ENCODE results near the gene PIWIL4.

PIWIL4 gene

GRCh38 chr11:94629741-94630140, 62.6 kb downstream of the PIWIL4 start:
- in situ Hi-C loops (cut with MboI; ENCODE audit: low pct_unique_long_range_greater_than_20kb, low sequenced_read_pairs, unreplicated experiment): no loop called here
- TF ChIP-seq CTCF (IDR thresholded peaks at IDR 0.05; ENCODE audit: extremely low read depth, insufficient read depth, missing control alignments): no peak
- DNase-seq (ENCODE audit: low spot score): no peak

DNA sequence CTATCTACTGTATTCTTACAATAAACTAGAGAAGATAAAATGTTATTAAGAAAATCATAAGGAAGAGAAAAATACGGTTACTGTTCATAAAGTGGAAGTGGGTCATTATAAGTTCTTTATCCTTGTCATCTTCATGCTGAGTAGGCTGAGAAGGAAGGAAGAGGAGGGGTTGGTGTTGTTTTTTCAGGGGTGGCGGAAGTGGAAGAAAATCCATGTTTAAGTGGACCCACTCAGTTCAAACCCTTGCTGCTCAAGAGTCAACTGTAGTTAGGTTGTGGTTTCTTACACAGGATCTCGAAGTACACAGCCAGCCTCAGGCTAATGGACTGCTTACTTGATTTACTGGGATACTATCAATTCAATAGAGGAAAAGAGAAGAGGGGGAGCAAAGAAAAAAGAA, 63.1 kb downstream of the PIWIL4 start:
- no peak for TF ChIP-seq CTCF (IDR thresholded peaks at IDR 0.05; ENCODE audit: extremely low read depth, insufficient read depth, missing control alignments)
- in situ Hi-C loops (cut with MboI; ENCODE audit: low pct_unique_long_range_greater_than_20kb, low sequenced_read_pairs, unreplicated experiment): no loop called here
- DNase-seq (ENCODE audit: low spot score): no peak

DNA sequence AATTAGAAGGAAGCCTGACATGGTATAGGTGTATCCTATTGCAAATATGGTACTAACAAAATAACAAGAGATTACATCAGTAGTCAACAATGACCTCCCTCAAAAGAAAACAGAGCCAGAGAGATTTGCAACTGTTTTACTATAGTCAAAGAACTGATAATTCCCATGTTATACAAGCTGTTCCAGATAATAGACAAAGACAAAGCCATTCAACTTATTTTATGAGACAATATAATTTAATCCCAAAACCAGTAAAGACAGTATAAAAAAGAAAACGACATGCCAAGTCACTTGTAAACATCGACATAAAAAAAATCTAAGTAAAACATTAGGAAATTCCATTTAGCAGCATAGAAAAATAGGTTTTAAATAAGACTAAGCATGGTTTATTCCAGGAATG, 65.2 kb downstream of the PIWIL4 start:
- no peak for TF ChIP-seq CTCF (IDR thresholded peaks at IDR 0.05; ENCODE audit: extremely low read depth, insufficient read depth, missing control alignments)
- DNase-seq (ENCODE audit: low spot score): no peak
- in situ Hi-C loops (cut with MboI; ENCODE audit: low pct_unique_long_range_greater_than_20kb, low sequenced_read_pairs, unreplicated experiment): no loop called here

DNA sequence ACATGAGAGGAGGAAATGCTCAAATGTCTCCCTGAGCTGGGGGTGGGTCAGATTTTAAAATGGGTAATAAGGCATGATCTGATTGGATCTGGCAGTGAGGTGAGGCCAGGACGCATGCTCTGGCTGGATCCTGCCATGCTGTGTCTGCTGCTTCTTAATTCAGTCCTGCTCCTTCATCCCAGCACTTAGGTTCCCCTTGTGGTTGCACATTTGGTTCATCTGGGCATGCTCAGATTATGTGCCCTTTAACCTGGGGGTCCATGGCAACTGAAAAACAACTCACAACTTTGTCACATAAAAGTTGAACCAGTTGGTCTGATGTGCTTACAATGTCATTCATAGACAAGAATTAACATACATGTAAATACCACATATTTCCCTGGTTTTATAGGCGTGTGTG, 67.9 kb downstream of the PIWIL4 start:
- no peak for TF ChIP-seq CTCF (IDR thresholded peaks at IDR 0.05; ENCODE audit: extremely low read depth, insufficient read depth, missing control alignments)
- in situ Hi-C loops (cut with MboI; ENCODE audit: low pct_unique_long_range_greater_than_20kb, low sequenced_read_pairs, unreplicated experiment): no loop called here
- DNase-seq (ENCODE audit: low spot score): no peak

- TF ChIP-seq CTCF (IDR thresholded peaks at IDR 0.05; ENCODE audit: extremely low read depth, insufficient read depth, missing control alignments): no peak
- in situ Hi-C loops (cut with MboI; ENCODE audit: low pct_unique_long_range_greater_than_20kb, low sequenced_read_pairs, unreplicated experiment): no loop called here
- no peak for DNase-seq (ENCODE audit: low spot score)
These were observed 69.3 kb downstream of the PIWIL4 start for GRCh38 chr11:94636388-94636949.

GRCh38 chr11:94638301-94638901, 71.2 kb downstream of the PIWIL4 start:
- TF ChIP-seq CTCF (IDR thresholded peaks at IDR 0.05; ENCODE audit: extremely low read depth, insufficient read depth, missing control alignments): no peak
- in situ Hi-C loops (cut with MboI; ENCODE audit: low pct_unique_long_range_greater_than_20kb, low sequenced_read_pairs, unreplicated experiment): no loop called here

More at GRCh38 chr11:94638301-94638901, 71.2 kb downstream of the PIWIL4 start:
- no peak for DNase-seq (ENCODE audit: low spot score)

Data from GM13977 (cell line).